Karpas-422 (cell line): ENCODE results near the gene MAD2L2. TPM values are rescaled to one million over a fixed set of nuclear protein-coding genes. Genes with fewer than 3 reads are reported as not detected.

Experiments used
- DNase-seq: peaks from one replicate; pipeline ENCODE4 v3.0.0-alpha.2; 2015
- H2AFZ ChIP-seq: fragments of 200-600 bp; sonication (generic); 2 replicates; pipeline ENCODE4 v1.6.1; 2014; ENCODE audit warnings: antibody characterized with exemption, low read length, mixed read lengths
- H3K27ac ChIP-seq: fragments of 200-600 bp; sonication (generic); 2 replicates; pipeline ENCODE4 v1.5.1; 2014; ENCODE audit warnings: mild to moderate bottlenecking, low read length, moderate library complexity
- H3K27me3 ChIP-seq: fragments of 200-600 bp; sonication (generic); 2 replicates; pipeline ENCODE4 v1.6.1; 2014; ENCODE audit warnings: low read length, mixed read lengths
- H3K36me3 ChIP-seq: fragments of 200-600 bp; sonication (generic); 2 replicates; pipeline ENCODE4 v1.6.1; 2014; ENCODE audit warnings: low read length, mixed read lengths; ENCODE audit not compliant: insufficient read depth
- H3K4me1 ChIP-seq: fragments of 200-600 bp; sonication (generic); 2 replicates; pipeline ENCODE4 v1.6.1; 2014; ENCODE audit warnings: mild to moderate bottlenecking, low read length, mixed read lengths
- H3K4me2 ChIP-seq: fragments of 200-600 bp; sonication (generic); 2 replicates; pipeline ENCODE4 v1.6.1; 2014; ENCODE audit warnings: low read length, low read depth, mild to moderate bottlenecking; ENCODE audit not compliant: poor library complexity, severe bottlenecking
- H3K4me3 ChIP-seq: fragments of 200-600 bp; sonication (generic); 2 replicates; pipeline ENCODE4 v1.5.1; 2014; ENCODE audit warnings: mild to moderate bottlenecking, antibody characterized with exemption, low read length, mixed read lengths
- H3K79me2 ChIP-seq: fragments of 200-600 bp; sonication (generic); 2 replicates; pipeline ENCODE4 v1.6.1; 2014; ENCODE audit warnings: mild to moderate bottlenecking, low read length, mixed read lengths
- H3K9ac ChIP-seq: fragments of 200-600 bp; sonication (generic); 2 replicates; pipeline ENCODE4 v1.6.0; 2014; ENCODE audit warnings: low read length
- H3K9me2 ChIP-seq: fragments of 200-600 bp; sonication (generic), shearing (Covaris generic); replicated peaks from 2 replicates; pipeline ENCODE4 v1.6.0; 2014; ENCODE audit warnings: mild to moderate bottlenecking, low read length, moderate library complexity; ENCODE audit not compliant: insufficient read depth
- H3K9me3 ChIP-seq: fragments of 300-700, 200-600 bp; sonication (generic); 2 replicates; pipeline ENCODE4 v1.6.1; 2014; ENCODE audit warnings: low read length, mixed read lengths
- H4K20me1 ChIP-seq: fragments of 200-600 bp; sonication (generic); 2 replicates; pipeline ENCODE4 v1.6.1; 2014; ENCODE audit warnings: mild to moderate bottlenecking, antibody characterized with exemption, low read length, low read depth; ENCODE audit not compliant: insufficient read depth
- total RNA-seq: library from RNA; depleted of rRNA; stranded (reverse); fragments of >200 nt; shearing (Covaris generic); gene quantifications from 2 replicates; pipeline ENCODE4 v1.2.3, GENCODE V29; 2014; ENCODE audit warnings: low replicate concordance; rRNA removed

The MAD2L2 gene
- total RNA-seq, 1 experiment from 2014 or later, result 89.3 TPM

GRCh38 chr1:11634365-11635192, 46.4 kb downstream of the MAD2L2 start:
- no peaks in the 10 kb centered on the region for H3K79me2 ChIP-seq
- H4K20me1 ChIP-seq, result no peaks in the 10 kb centered on the region
- no peaks in the 10 kb centered on the region for H3K36me3 ChIP-seq
- no peak for DNase-seq
- no peaks in the 10 kb centered on the region for H3K9me2 ChIP-seq
- no peaks in the 10 kb centered on the region for H3K27me3 ChIP-seq
- peaks cover 10% of the 10 kb centered on the region for H3K4me1 ChIP-seq
- H3K9ac ChIP-seq, result no peak overlapping the region
- no peak overlapping the region for H3K4me2 ChIP-seq
- H3K27ac ChIP-seq, result no peak overlapping the region
- H3K9me3 ChIP-seq, result no peaks in the 10 kb centered on the region
- no peak overlapping the region for H3K4me3 ChIP-seq
- H2AFZ ChIP-seq, result no peak overlapping the region

GRCh38 chr1:11629184-11630016, 51.5 kb downstream of the MAD2L2 start:
- Histone ChIP-seq H3K79me2 (no peaks in the 10 kb centered on the region), H3K4me1 (peaks cover 5% of the 10 kb centered on the region), H3K36me3 (no peaks in the 10 kb centered on the region), H4K20me1 (no peaks in the 10 kb centered on the region; the same call in 1 of the 2 replicates), H3K9ac (no peak overlapping the region), H3K27ac (no peak overlapping the region), H3K9me2 (no peaks in the 10 kb centered on the region), H2AFZ (no peak overlapping the region), H3K27me3 (no peaks in the 10 kb centered on the region), H3K4me3 (no peak overlapping the region), H3K4me2 (no peak overlapping the region), H3K9me3 (no peaks in the 10 kb centered on the region)
- no peak for DNase-seq

- H3K27ac ChIP-seq, result no peak overlapping the region
- peaks cover 5% of the 10 kb centered on the region for H3K4me1 ChIP-seq
Observed at GRCh38 chr1:11628767-11629166, 52.2 kb downstream of the MAD2L2 start.

GRCh38 chr1:11626551-11626950, 54.4 kb downstream of the MAD2L2 start:
- no peak overlapping the region for H3K9ac ChIP-seq
- no peak for DNase-seq
- H3K4me1 ChIP-seq, result peaks cover 5% of the 10 kb centered on the region
- no peaks in the 10 kb centered on the region for H3K9me3 ChIP-seq
- no peak overlapping the region for H2AFZ ChIP-seq
- H3K36me3 ChIP-seq, result no peaks in the 10 kb centered on the region
- no peak overlapping the region for H3K4me3 ChIP-seq
- no peaks in the 10 kb centered on the region for H3K27me3 ChIP-seq
- no peak overlapping the region for H3K27ac ChIP-seq
- H3K79me2 ChIP-seq, result no peaks in the 10 kb centered on the region
- no peaks in the 10 kb centered on the region; the same call in 1 of the 2 replicates for H4K20me1 ChIP-seq
- no peaks in the 10 kb centered on the region for H3K9me2 ChIP-seq
- H3K4me2 ChIP-seq, result no peak overlapping the region

More at GRCh38 chr1:11628767-11629166, 52.2 kb downstream of the MAD2L2 start:
- no peaks in the 10 kb centered on the region; the same call in 1 of the 2 replicates for H4K20me1 ChIP-seq
- H3K36me3 ChIP-seq, result no peaks in the 10 kb centered on the region
- no peaks in the 10 kb centered on the region for H3K27me3 ChIP-seq
- no peak overlapping the region for H2AFZ ChIP-seq
- no peak overlapping the region for H3K4me3 ChIP-seq
- no peak for DNase-seq
- no peaks in the 10 kb centered on the region for H3K9me2 ChIP-seq
- no peaks in the 10 kb centered on the region for H3K9me3 ChIP-seq
- no peaks in the 10 kb centered on the region for H3K79me2 ChIP-seq
- H3K4me2 ChIP-seq, result no peak overlapping the region
- no peak overlapping the region for H3K9ac ChIP-seq

Other genes starting within 250 kb of the MAD2L2 start
- gene DISP3, start 202.0 kb downstream of the MAD2L2 start, total RNA-seq, result 0.04 and 0.25 TPM in 2 replicates
- not detected in 2 replicates for gene FBXO2, start 26.7 kb downstream of the MAD2L2 start, total RNA-seq
- 0.87 TPM in 1 of 2 replicates, not detected in the other for gene FBXO44, start 26.3 kb downstream of the MAD2L2 start, total RNA-seq
- 0.25 and 0.60 TPM in 2 replicates for gene FBXO6, start 16.9 kb downstream of the MAD2L2 start, total RNA-seq
- not detected in 2 replicates for gene DRAXIN, start 10.6 kb upstream of the MAD2L2 start, total RNA-seq
- gene AGTRAP, start 55.0 kb upstream of the MAD2L2 start, total RNA-seq, result 24.3 and 24.9 TPM in 2 replicates
- gene C1orf167, start 81.0 kb upstream of the MAD2L2 start, total RNA-seq, result not detected in 2 replicates
- 32.5 and 57.0 TPM in 2 replicates for gene MTHFR, start 124.8 kb upstream of the MAD2L2 start, total RNA-seq
- gene CLCN6, start 125.0 kb upstream of the MAD2L2 start, total RNA-seq, result 20.0 and 22.0 TPM in 2 replicates
- not detected in 2 replicates for gene NPPA, start 166.6 kb upstream of the MAD2L2 start, total RNA-seq
- not detected in 2 replicates for gene NPPB, start 177.8 kb upstream of the MAD2L2 start, total RNA-seq
- gene KIAA2013, start 245.3 kb upstream of the MAD2L2 start, total RNA-seq, result 48.4 and 94.6 TPM in 2 replicates